Fibroblast of lung (primary cell): Measurements from ENCODE around the gene PCSK9.

ENCODE experiments used
- EZH2 ChIP-seq: IDR thresholded peaks from 2 replicates; pipeline ENCODE4 v1.5.1; 2012; ENCODE audit warnings: low read length, control low read depth, mild to moderate bottlenecking; ENCODE audit errors: missing control alignments
- TF ChIP-seq, protein P1 (sequence below), 2 donors: IDR thresholded peaks in 1 of 2; conservative IDR thresholded peaks in 1 of 2; 1 replicate in 1 of 2; 2 replicates in 1 of 2; pipeline ENCODE4 v1.5.1; 2011 to 2012; ENCODE audit warnings: low read length in 2 of 2, control low read depth in 1 of 2, inconsistent platforms in 1 of 2, low read depth in 1 of 2, mild to moderate bottlenecking in 1 of 2

DNA sequence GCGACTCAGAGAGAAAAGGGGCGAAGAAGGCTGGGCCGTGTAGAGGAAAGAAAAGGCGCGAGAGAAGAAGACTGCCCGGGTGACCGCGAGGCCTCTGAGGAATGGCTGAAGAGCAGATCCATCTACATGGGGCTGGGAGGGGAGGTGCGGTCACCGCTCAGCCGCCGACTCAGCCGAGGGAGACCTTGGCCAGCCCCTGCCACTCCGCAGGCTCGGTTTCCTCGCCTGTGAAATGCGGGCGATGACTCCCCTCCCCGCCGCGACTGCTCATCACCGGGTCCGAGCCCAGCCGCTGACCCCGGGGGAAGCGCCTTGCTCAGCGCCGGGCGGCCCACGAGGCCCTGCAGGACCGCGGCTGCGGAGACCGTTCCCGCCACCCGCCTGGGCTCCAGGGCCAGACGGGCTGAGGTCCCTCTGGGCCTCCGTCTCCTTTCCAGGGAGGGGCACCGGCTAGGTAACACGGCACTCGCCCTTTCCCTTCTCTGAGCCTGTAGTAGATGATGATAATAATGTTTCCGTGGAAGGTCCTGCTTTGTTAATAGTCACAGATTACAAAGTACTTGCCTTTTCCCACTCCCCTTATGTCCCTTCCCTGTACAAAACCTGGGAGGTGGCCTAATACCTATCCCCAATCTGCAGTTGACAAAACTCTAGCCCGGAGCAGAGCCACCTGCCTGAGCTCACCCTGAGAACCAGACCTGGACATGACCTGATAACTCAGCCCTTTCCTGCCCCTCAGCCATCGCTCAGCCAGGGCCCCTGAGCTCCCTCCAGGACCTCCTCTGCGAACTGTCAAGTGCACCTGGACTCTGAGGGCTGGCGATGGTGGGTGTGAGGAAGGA lies 42.3 kb upstream of the PCSK9 start:
- TF ChIP-seq EZH2, result peak; percentile 70
- TF ChIP-seq, protein P1, sequence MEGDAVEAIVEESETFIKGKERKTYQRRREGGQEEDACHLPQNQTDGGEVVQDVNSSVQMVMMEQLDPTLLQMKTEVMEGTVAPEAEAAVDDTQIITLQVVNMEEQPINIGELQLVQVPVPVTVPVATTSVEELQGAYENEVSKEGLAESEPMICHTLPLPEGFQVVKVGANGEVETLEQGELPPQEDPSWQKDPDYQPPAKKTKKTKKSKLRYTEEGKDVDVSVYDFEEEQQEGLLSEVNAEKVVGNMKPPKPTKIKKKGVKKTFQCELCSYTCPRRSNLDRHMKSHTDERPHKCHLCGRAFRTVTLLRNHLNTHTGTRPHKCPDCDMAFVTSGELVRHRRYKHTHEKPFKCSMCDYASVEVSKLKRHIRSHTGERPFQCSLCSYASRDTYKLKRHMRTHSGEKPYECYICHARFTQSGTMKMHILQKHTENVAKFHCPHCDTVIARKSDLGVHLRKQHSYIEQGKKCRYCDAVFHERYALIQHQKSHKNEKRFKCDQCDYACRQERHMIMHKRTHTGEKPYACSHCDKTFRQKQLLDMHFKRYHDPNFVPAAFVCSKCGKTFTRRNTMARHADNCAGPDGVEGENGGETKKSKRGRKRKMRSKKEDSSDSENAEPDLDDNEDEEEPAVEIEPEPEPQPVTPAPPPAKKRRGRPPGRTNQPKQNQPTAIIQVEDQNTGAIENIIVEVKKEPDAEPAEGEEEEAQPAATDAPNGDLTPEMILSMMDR (conservative IDR thresholded peaks at IDR 0.05 in 1 of 2, IDR thresholded peaks at IDR 0.05 in 1 of 2; ENCODE audit: low read depth in 1 of 2, low read length in 2 of 2), result no peak
